Upper lobe of left lung (tissue), 4 donors: ENCODE results near the gene ERFL.

Experiments
- EP300 ChIP-seq, 4 donors: sonication (generic); formaldehyde crosslinking; IDR thresholded peaks; one replicate each; pipeline ENCODE4 v1.5.1; 2017; ENCODE audit warnings: antibody characterized with exemption in 4 of 4, control low read depth in 2 of 4
- POLR2A ChIP-seq, 4 donors: fragments of 450-650 bp; IDR thresholded peaks; one replicate each; pipeline ENCODE4 v1.5.1; 2016 to 2017; ENCODE audit warnings: antibody characterized with exemption in 4 of 4, mild to moderate bottlenecking in 2 of 4
- POLR2AphosphoS5 ChIP-seq, 2 donors: sonication (generic); formaldehyde crosslinking; IDR thresholded peaks; one replicate each; pipeline ENCODE4 v1.5.1; 2017; ENCODE audit warnings: antibody characterized with exemption in 2 of 2
- TF ChIP-seq, protein P1 (sequence below), 6 experiments: fragments of 450-650 bp in 4 of 6; fragments of 200-600 bp in 2 of 6; sonication (generic) in 2 of 6; IDR thresholded peaks; one replicate each; pipeline ENCODE4 v1.5.1; 2016 to 2019; ENCODE audit warnings: antibody characterized with exemption in 6 of 6

GRCh38 chr19:41879080-41879479, 49.2 kb downstream of the ERFL start:
- TF ChIP-seq, protein P1, sequence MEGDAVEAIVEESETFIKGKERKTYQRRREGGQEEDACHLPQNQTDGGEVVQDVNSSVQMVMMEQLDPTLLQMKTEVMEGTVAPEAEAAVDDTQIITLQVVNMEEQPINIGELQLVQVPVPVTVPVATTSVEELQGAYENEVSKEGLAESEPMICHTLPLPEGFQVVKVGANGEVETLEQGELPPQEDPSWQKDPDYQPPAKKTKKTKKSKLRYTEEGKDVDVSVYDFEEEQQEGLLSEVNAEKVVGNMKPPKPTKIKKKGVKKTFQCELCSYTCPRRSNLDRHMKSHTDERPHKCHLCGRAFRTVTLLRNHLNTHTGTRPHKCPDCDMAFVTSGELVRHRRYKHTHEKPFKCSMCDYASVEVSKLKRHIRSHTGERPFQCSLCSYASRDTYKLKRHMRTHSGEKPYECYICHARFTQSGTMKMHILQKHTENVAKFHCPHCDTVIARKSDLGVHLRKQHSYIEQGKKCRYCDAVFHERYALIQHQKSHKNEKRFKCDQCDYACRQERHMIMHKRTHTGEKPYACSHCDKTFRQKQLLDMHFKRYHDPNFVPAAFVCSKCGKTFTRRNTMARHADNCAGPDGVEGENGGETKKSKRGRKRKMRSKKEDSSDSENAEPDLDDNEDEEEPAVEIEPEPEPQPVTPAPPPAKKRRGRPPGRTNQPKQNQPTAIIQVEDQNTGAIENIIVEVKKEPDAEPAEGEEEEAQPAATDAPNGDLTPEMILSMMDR (IDR thresholded peaks at IDR 0.05), result no peak
- TF ChIP-seq POLR2AphosphoS5 (IDR thresholded peaks at IDR 0.05) (no peak), EP300 (IDR thresholded peaks at IDR 0.05) (no peak), POLR2A (IDR thresholded peaks at IDR 0.05) (no peak)
